ENCODE measurements around the gene DTWD2. TPM values are rescaled to one million over a fixed set of nuclear protein-coding genes. Genes with fewer than 3 reads are reported as not detected.

The DTWD2 gene
- total RNA-seq, 1 experiment from 2014 or later, result 4.9 TPM

GRCh38 chr5:118863345-118863744 is 125.0 kb downstream of the DTWD2 start:
- H4K20me1 ChIP-seq (ENCODE audit: insufficient read depth), result no peaks in the 10 kb centered on the region
- BruUV-seq (replicated peaks), result no TSS peak
- H3K9me3 ChIP-seq (ENCODE audit: insufficient read depth, low read depth), result no peaks in the 10 kb centered on the region
- no peaks in the 10 kb centered on the region for H3K27me3 ChIP-seq (ENCODE audit: insufficient read depth, low read depth)
- ChIA-PET CTCF (no interaction called here), POLR2A (ENCODE audit: unreplicated experiment) (no interaction called here)
- no peaks in the 10 kb centered on the region for H3K36me3 ChIP-seq (ENCODE audit: low read depth)
- H3F3A ChIP-seq (ENCODE audit: insufficient read depth, low read depth), result no peaks in the 10 kb centered on the region
- H3K4me1 ChIP-seq (replicated peaks; ENCODE audit: insufficient read depth), result no peaks in the 10 kb centered on the region
- H3K79me2 ChIP-seq (ENCODE audit: low read depth), result no peaks in the 10 kb centered on the region
- intact Hi-C loops (cut with micrococcal nuclease; ENCODE audit: unreplicated experiment), result no loop called here
- no peak overlapping the region for H3K4me3 ChIP-seq
- TF ChIP-seq EZH2 (IDR thresholded peaks at IDR 0.05; ENCODE audit: low read depth) (no peak), CTCF (conservative IDR thresholded peaks at IDR 0.05) (no peak)
- H3K4me2 ChIP-seq, result no peak overlapping the region
- DNase-seq, result no peak
- no peak overlapping the region for H3K27ac ChIP-seq
- no peaks in the 10 kb centered on the region for H3K9me2 ChIP-seq (ENCODE audit: insufficient read depth)
- H2AFZ ChIP-seq, result no peak overlapping the region

GRCh38 chr5:118862596-118862995 is 125.8 kb downstream of the DTWD2 start:
- H4K20me1 ChIP-seq (ENCODE audit: insufficient read depth), result no peaks in the 10 kb centered on the region
- no peak overlapping the region for H3K4me3 ChIP-seq
- no peak overlapping the region for H3K4me2 ChIP-seq
- H3F3A ChIP-seq (ENCODE audit: insufficient read depth, low read depth), result no peaks in the 10 kb centered on the region
- ChIA-PET CTCF (no interaction called here), POLR2A (ENCODE audit: unreplicated experiment) (no interaction called here)
- no peaks in the 10 kb centered on the region for H3K4me1 ChIP-seq (replicated peaks; ENCODE audit: insufficient read depth)
- H3K9me3 ChIP-seq (ENCODE audit: insufficient read depth, low read depth), result no peaks in the 10 kb centered on the region
- intact Hi-C loops (cut with micrococcal nuclease; ENCODE audit: unreplicated experiment), result no loop called here
- TF ChIP-seq CTCF (conservative IDR thresholded peaks at IDR 0.05), result no peak
- no peak for TF ChIP-seq EZH2 (IDR thresholded peaks at IDR 0.05; ENCODE audit: low read depth)
- H3K9me2 ChIP-seq (ENCODE audit: insufficient read depth), result no peaks in the 10 kb centered on the region
- H3K79me2 ChIP-seq (ENCODE audit: low read depth), result no peaks in the 10 kb centered on the region
- no peak overlapping the region for H2AFZ ChIP-seq
- H3K27ac ChIP-seq, result no peak overlapping the region
- no peaks in the 10 kb centered on the region for H3K27me3 ChIP-seq (ENCODE audit: insufficient read depth, low read depth)
- BruUV-seq (replicated peaks), result no TSS peak
- no peak for DNase-seq
- H3K36me3 ChIP-seq (ENCODE audit: low read depth), result no peaks in the 10 kb centered on the region

- H3K4me2 ChIP-seq, result no peak overlapping the region
- CTCF ChIA-PET, result no interaction called here
- no TSS peak for BruUV-seq (replicated peaks)
- H4K20me1 ChIP-seq (ENCODE audit: insufficient read depth), result no peaks in the 10 kb centered on the region
- no peak overlapping the region for H3K27ac ChIP-seq
- no peaks in the 10 kb centered on the region for H3K36me3 ChIP-seq (ENCODE audit: low read depth)
- H3F3A ChIP-seq (ENCODE audit: insufficient read depth, low read depth), result no peaks in the 10 kb centered on the region
- TF ChIP-seq CTCF (conservative IDR thresholded peaks at IDR 0.05) (no peak), EZH2 (IDR thresholded peaks at IDR 0.05; ENCODE audit: low read depth) (no peak)
- no peaks in the 10 kb centered on the region for H3K4me1 ChIP-seq (replicated peaks; ENCODE audit: insufficient read depth)
- no peaks in the 10 kb centered on the region for H3K27me3 ChIP-seq (ENCODE audit: insufficient read depth, low read depth)
- intact Hi-C loops (cut with micrococcal nuclease; ENCODE audit: unreplicated experiment), result no loop called here
- POLR2A ChIA-PET (ENCODE audit: unreplicated experiment), result no interaction called here
- H3K9me3 ChIP-seq (ENCODE audit: insufficient read depth, low read depth), result 0 out of 2 replicates have a peak, but pooled peaks cover 3% of the 10 kb centered on the region
- H3K4me3 ChIP-seq, result no peak overlapping the region
- DNase-seq, result no peak
- no peaks in the 10 kb centered on the region for H3K79me2 ChIP-seq (ENCODE audit: low read depth)
- H3K9me2 ChIP-seq (ENCODE audit: insufficient read depth), result no peaks in the 10 kb centered on the region
- H2AFZ ChIP-seq, result no peak overlapping the region
These were observed 130.6 kb downstream of the DTWD2 start for GRCh38 chr5:118857700-118858099.
